ENCODE results near the gene POT1. TPM values are rescaled to one million over a fixed set of nuclear protein-coding genes. Genes with fewer than 3 reads are reported as not detected.
A peak's percentile ranks its signal among the peaks of the same experiment; 100 is the strongest.

POT1 gene
- total and polyA plus RNA-seq, 2 of the 13 experiments (the other 11 are each of a cell fraction or from before 2014, with no cell fraction given), result 21.7 to 23.4 TPM

- TF ChIP-seq, protein P1, sequence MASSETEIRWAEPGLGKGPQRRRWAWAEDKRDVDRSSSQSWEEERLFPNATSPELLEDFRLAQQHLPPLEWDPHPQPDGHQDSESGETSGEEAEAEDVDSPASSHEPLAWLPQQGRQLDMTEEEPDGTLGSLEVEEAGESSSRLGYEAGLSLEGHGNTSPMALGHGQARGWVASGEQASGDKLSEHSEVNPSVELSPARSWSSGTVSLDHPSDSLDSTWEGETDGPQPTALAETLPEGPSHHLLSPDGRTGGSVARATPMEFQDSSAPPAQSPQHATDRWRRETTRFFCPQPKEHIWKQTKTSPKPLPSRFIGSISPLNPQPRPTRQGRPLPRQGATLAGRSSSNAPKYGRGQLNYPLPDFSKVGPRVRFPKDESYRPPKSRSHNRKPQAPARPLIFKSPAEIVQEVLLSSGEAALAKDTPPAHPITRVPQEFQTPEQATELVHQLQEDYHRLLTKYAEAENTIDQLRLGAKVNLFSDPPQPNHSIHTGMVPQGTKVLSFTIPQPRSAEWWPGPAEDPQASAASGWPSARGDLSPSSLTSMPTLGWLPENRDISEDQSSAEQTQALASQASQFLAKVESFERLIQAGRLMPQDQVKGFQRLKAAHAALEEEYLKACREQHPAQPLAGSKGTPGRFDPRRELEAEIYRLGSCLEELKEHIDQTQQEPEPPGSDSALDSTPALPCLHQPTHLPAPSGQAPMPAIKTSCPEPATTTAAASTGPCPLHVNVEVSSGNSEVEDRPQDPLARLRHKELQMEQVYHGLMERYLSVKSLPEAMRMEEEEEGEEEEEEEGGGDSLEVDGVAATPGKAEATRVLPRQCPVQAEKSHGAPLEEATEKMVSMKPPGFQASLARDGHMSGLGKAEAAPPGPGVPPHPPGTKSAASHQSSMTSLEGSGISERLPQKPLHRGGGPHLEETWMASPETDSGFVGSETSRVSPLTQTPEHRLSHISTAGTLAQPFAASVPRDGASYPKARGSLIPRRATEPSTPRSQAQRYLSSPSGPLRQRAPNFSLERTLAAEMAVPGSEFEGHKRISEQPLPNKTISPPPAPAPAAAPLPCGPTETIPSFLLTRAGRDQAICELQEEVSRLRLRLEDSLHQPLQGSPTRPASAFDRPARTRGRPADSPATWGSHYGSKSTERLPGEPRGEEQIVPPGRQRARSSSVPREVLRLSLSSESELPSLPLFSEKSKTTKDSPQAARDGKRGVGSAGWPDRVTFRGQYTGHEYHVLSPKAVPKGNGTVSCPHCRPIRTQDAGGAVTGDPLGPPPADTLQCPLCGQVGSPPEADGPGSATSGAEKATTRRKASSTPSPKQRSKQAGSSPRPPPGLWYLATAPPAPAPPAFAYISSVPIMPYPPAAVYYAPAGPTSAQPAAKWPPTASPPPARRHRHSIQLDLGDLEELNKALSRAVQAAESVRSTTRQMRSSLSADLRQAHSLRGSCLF (CRISPR knock-in tag; IDR thresholded peaks at IDR 0.05; ENCODE audit: borderline replicate concordance), result no peak
- TF ChIP-seq ELK4 (CRISPR knock-in tag; IDR thresholded peaks at IDR 0.05; ENCODE audit: borderline replicate concordance) (no peak), ZNF619 (CRISPR knock-in tag; IDR thresholded peaks at IDR 0.05) (no peak), CREM (IDR thresholded peaks at IDR 0.05) (peak; percentile 73), CREM (CRISPR knock-in tag; IDR thresholded peaks at IDR 0.05) (no peak), NCOA2 (CRISPR knock-in tag; IDR thresholded peaks at IDR 0.05) (peak; percentile 72), LRRFIP1 (CRISPR knock-in tag; conservative IDR thresholded peaks at IDR 0.05) (no peak), NFKBIZ (CRISPR knock-in tag; IDR thresholded peaks at IDR 0.05) (no peak), DNMT1 (CRISPR knock-in tag; IDR thresholded peaks at IDR 0.05) (no peak), ZBTB20 (CRISPR knock-in tag; IDR thresholded peaks at IDR 0.05; ENCODE audit: borderline replicate concordance, low read depth) (peak; percentile 19; the same call in 1 of the 2 replicates), HMG20B (CRISPR knock-in tag; conservative IDR thresholded peaks at IDR 0.05) (no peak), ZNF788 (CRISPR knock-in tag; IDR thresholded peaks at IDR 0.05; ENCODE audit: borderline replicate concordance) (no peak), SNRNP70 (IDR thresholded peaks at IDR 0.05; ENCODE audit: low read depth, low read length) (no peak), SOX13 (IDR thresholded peaks at IDR 0.05) (no peak), SOX13 (CRISPR knock-in tag; conservative IDR thresholded peaks at IDR 0.05 in 1 of 2, IDR thresholded peaks at IDR 0.05 in 1 of 2) (peak in 1 of 2 experiments; percentile 85; a peak in 2 of 4 replicates), MXD1 (CRISPR knock-in tag; IDR thresholded peaks at IDR 0.05) (no peak), RARA (CRISPR knock-in tag; IDR thresholded peaks at IDR 0.05) (0 out of 2 replicates have a peak, but pooled peaks have one; percentile 49), ERF (CRISPR knock-in tag; IDR thresholded peaks at IDR 0.05) (no peak), GATA4 (IDR thresholded peaks at IDR 0.05; ENCODE audit: borderline replicate concordance, low read depth) (peak; percentile 50; the same call in 1 of the 2 replicates), E2F1 (CRISPR knock-in tag; IDR thresholded peaks at IDR 0.05) (no peak), ZNF549 (CRISPR knock-in tag; IDR thresholded peaks at IDR 0.05) (no peak), SRSF4 (IDR thresholded peaks at IDR 0.05; ENCODE audit: low read depth, low read length, poor library complexity, severe bottlenecking) (no peak)
These were observed 153.5 kb downstream of the POT1 start (continued) for GRCh38 chr7:124776153-124776552.

All from HepG2 (cell line).